ENCODE measurements around the gene CEP85L.

CEP85L gene

GRCh38 chr6:118648866-118649554, 2.4 kb downstream of the CEP85L start:
- no peak for TF ChIP-seq POLR2A (IDR thresholded peaks at IDR 0.05; ENCODE audit: low read depth, low read length)
- DNase-seq (ENCODE audit: insufficient read length, low spot score): no peak
- FAIRE-seq: no peak

GRCh38 chr6:118646977-118647376, 4.4 kb downstream of the CEP85L start:
- FAIRE-seq (no peak), DNase-seq (ENCODE audit: insufficient read length, low spot score) (no peak)
- no peak for TF ChIP-seq POLR2A (IDR thresholded peaks at IDR 0.05; ENCODE audit: low read depth, low read length)

- TF ChIP-seq POLR2A (IDR thresholded peaks at IDR 0.05; ENCODE audit: low read depth, low read length): no peak
- FAIRE-seq (no peak), DNase-seq (ENCODE audit: insufficient read length, low spot score) (no peak)
Measured at GRCh38 chr6:118645395-118645794, 6.0 kb downstream of the CEP85L start.

- FAIRE-seq (no peak), DNase-seq (ENCODE audit: insufficient read length, low spot score) (no peak)
- no peak for TF ChIP-seq POLR2A (IDR thresholded peaks at IDR 0.05; ENCODE audit: low read depth, low read length)
Measured at GRCh38 chr6:118644007-118644406, 7.4 kb downstream of the CEP85L start.

- DNase-seq (ENCODE audit: insufficient read length, low spot score) (no peak), FAIRE-seq (no peak)
- TF ChIP-seq POLR2A (IDR thresholded peaks at IDR 0.05; ENCODE audit: low read depth, low read length): no peak
Measured at GRCh38 chr6:118641042-118641441, 10.3 kb downstream of the CEP85L start.

GRCh38 chr6:118639054-118639964, 12.1 kb downstream of the CEP85L start:
- TF ChIP-seq POLR2A (IDR thresholded peaks at IDR 0.05; ENCODE audit: low read depth, low read length): no peak
- DNase-seq (ENCODE audit: insufficient read length, low spot score) (no peak), FAIRE-seq (no peak)

- DNase-seq (ENCODE audit: insufficient read length, low spot score): no peak
- FAIRE-seq: no peak
- TF ChIP-seq POLR2A (IDR thresholded peaks at IDR 0.05; ENCODE audit: low read depth, low read length): no peak
Measured at GRCh38 chr6:118638288-118638687, 13.1 kb downstream of the CEP85L start.

- FAIRE-seq: no peak
- TF ChIP-seq POLR2A (IDR thresholded peaks at IDR 0.05; ENCODE audit: low read depth, low read length): no peak
- no peak for DNase-seq (ENCODE audit: insufficient read length, low spot score)
Measured at GRCh38 chr6:118635909-118636735, 15.3 kb downstream of the CEP85L start.

GRCh38 chr6:118632359-118632758, 19.0 kb downstream of the CEP85L start:
- no peak for TF ChIP-seq POLR2A (IDR thresholded peaks at IDR 0.05; ENCODE audit: low read depth, low read length)
- no peak for FAIRE-seq
- no peak for DNase-seq (ENCODE audit: insufficient read length, low spot score)

GRCh38 chr6:118630923-118631322, 20.5 kb downstream of the CEP85L start:
- FAIRE-seq (no peak), DNase-seq (ENCODE audit: insufficient read length, low spot score) (no peak)
- no peak for TF ChIP-seq POLR2A (IDR thresholded peaks at IDR 0.05; ENCODE audit: low read depth, low read length)

- no peak for TF ChIP-seq POLR2A (IDR thresholded peaks at IDR 0.05; ENCODE audit: low read depth, low read length)
- no peak for DNase-seq (ENCODE audit: insufficient read length, low spot score)
- no peak for FAIRE-seq
Measured at GRCh38 chr6:118630067-118630466, 21.3 kb downstream of the CEP85L start.

- TF ChIP-seq POLR2A (IDR thresholded peaks at IDR 0.05; ENCODE audit: low read depth, low read length): no peak
- no peak for DNase-seq (ENCODE audit: insufficient read length, low spot score)
- FAIRE-seq: no peak
Measured at GRCh38 chr6:118627724-118628123, 23.7 kb downstream of the CEP85L start.

- no peak for FAIRE-seq
- no peak for DNase-seq (ENCODE audit: insufficient read length, low spot score)
- TF ChIP-seq POLR2A (IDR thresholded peaks at IDR 0.05; ENCODE audit: low read depth, low read length): no peak
Measured at GRCh38 chr6:118625833-118626232, 25.6 kb downstream of the CEP85L start.

Measured in H54 (cell line).